Gastrocnemius medialis (tissue), 4 donors: Measurements from ENCODE around the gene DPPA5.

Experiments
- POLR2A ChIP-seq, 2 donors: fragments of 450-650 bp; IDR thresholded peaks; one replicate each; pipeline ENCODE4 v1.6.1; 2017; ENCODE audit warnings: antibody characterized with exemption in 2 of 2, mild to moderate bottlenecking in 2 of 2, moderate library complexity in 2 of 2
- TF ChIP-seq, protein P1 (sequence below), 5 experiments: fragments of 450-650 bp in 3 of 5; fragments of 200-600 bp in 2 of 5; sonication (generic) in 2 of 5; IDR thresholded peaks in 4 of 5; conservative IDR thresholded peaks in 1 of 5; 1 replicate in 4 of 5; 2 replicates in 1 of 5; pipeline ENCODE4 v1.5.1; 2016 to 2019; ENCODE audit warnings: antibody characterized with exemption in 5 of 5, mild to moderate bottlenecking in 3 of 5, moderate library complexity in 3 of 5

DNA sequence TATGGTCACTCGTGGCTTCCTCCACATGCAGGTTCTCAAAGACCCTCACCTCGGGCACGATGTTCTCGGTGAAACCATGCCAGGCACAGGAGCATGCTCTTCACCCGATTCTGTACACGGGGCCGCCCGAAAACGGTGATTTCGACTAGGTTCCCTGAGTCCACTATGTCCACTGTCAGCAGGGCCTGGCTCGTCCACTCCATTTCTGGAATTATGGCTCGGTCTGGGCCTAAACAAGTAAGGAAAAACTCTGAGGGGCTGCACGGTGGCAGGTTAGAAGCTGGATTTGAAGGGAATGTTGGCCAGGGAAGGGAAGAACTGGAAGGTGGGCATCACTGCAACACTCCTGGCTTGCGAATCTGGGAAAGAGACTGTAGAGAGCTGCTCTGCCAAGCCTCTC, 15.1 kb upstream of the DPPA5 start:
- TF ChIP-seq, protein P1, sequence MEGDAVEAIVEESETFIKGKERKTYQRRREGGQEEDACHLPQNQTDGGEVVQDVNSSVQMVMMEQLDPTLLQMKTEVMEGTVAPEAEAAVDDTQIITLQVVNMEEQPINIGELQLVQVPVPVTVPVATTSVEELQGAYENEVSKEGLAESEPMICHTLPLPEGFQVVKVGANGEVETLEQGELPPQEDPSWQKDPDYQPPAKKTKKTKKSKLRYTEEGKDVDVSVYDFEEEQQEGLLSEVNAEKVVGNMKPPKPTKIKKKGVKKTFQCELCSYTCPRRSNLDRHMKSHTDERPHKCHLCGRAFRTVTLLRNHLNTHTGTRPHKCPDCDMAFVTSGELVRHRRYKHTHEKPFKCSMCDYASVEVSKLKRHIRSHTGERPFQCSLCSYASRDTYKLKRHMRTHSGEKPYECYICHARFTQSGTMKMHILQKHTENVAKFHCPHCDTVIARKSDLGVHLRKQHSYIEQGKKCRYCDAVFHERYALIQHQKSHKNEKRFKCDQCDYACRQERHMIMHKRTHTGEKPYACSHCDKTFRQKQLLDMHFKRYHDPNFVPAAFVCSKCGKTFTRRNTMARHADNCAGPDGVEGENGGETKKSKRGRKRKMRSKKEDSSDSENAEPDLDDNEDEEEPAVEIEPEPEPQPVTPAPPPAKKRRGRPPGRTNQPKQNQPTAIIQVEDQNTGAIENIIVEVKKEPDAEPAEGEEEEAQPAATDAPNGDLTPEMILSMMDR (IDR thresholded peaks at IDR 0.05 in 4 of 5, conservative IDR thresholded peaks at IDR 0.05 in 1 of 5) = no peak
- no peak for TF ChIP-seq POLR2A (IDR thresholded peaks at IDR 0.05)
